Embryonic facial prominence (tissue), 1 donor: ENCODE data around the gene KIF27.
"Not testable (repeated sequence)": the region's sequence is repeated elsewhere in the genome, so short reads cannot be mapped to it uniquely, and the experiment has no call there.

Source experiments
- DNase-seq: peaks from one replicate; pipeline ENCODE4 v3.0.0-alpha.2; 2016; ENCODE audit errors: extremely low spot score

Gene KIF27

DNA sequence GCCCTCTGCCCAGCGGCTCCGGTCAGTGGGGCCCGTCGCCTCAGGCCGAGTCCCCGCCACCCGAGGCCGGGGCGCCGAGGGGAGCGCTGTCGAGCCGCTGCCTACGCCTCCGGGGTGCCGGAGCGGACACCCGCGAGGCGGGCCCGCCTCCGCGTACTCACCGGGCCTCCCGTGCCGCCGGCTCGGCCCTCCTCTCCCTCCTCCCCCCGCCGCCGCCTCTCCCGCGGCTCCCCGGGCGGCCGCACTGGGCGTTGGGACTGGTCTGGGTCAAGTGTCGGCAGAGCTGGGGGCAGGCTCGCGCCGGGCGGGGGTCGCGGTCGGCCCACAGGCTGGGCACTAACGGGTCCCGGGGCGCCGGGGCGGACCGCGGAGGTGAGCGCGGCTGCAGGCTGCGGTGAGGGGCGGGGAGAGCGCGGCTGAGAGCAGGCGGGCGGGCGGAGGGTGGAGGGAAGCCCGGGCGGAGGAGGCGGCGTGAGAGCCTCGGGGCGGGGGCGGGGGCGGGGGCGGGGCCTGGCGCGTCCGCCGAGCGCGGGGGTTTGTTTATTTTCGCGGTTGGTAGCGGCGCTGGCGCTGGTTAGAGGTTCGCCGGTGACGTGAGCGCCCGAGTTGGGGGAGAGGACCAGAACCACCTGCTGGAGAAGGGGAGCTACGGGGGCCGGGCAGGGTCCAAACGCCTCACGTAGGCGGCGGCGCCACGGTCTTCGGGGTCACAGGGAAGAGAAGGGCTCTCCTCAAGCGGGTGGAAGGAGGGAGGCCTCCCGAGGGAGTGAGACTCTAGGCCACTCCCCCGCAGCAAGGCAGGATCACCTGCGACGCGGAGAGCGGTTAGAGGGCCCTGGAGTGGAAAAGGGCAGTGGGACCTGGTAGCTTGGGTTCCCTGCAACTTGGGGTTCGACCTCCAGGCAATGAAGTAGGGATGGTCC lies 103.6 kb downstream of the KIF27 start, which contains the start of gene GKAP1:
Gene GKAP1, minus strand, starts transcription at position 414 of the 923 bp plus-strand sequence. CDS start 11,252 bp downstream, outside the sequence.
- DNase-seq: not testable (repeated sequence)

DNA sequence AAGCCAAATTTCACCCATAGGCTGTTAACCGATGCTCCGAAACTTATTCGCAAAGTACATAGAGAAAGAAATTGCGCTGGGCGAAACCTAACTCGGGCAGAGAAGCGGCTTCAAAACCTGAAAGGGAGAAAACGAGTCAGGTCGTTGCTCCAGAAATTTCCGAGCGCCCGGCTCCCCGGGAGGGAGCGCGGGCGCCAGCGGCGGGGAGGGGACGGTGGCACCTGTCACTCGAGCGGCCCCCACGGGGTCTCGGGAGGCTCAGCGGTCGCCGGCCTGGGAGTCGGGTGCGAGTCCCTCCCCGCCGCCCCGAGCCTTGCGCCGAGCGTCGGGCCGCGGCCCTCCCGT lies 104.2 kb downstream of the KIF27 start:
- not testable (repeated sequence) for DNase-seq

DNA sequence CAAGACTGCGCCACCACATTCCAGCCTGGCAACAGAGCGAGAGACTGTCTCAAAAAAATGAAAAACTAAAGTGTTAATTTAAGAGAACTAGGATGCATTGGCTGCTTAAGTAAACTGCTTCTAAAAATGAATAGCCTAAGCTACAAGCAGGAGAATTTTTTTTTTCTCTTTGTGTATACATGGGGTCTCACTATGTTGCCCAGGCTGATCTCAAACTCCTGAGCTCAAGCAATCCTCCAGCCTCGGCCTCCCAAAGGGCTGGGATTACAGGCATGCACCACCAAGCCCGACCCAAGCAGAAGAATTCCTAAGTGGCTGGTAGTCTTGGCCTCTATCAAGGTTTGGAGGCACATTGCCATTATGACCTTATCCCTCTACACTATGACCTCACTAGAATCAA lies 106.1 kb downstream of the KIF27 start:
- not testable (repeated sequence) for DNase-seq

DNA sequence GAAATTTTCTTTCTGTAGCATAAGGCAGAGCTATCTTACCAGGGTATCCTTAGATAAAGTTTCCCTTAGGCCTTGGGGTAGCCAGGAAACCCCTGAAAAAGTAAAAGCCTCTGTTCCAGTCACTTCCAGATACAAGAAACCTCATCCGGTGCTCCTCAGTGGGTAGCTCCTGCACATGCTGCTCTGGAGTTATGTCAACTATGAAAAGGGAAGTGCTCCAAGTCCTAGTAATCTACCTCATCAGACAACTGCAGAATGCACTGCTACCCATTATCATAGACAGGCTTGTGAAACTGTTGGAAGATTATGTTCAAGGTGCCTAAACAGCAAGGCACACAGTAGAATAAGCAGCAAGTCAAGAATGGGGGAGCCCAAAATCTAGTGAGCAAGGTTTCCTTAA lies 112.0 kb downstream of the KIF27 start:
- DNase-seq: not testable (repeated sequence)

DNA sequence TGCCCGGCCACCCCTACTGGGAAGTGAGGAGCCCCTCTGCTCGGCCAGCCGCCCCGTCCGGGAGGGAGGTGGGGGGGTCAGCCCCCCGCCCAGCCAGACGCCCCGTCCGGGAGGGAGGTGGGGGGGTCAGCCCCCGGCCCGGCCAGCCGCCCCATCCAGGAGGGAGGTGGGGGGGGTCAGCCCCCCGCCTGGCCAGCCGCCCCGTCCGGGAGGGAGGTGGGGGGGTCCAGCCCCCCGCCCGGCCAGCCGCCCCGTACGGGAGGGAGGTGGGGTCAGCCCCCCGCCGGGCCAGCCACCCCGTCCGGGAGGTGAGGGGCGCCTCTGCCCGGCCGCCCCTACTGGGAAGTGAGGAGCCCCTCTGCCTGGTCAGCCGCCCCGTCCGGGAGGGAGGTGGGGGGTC lies 116.8 kb downstream of the KIF27 start:
- not testable (repeated sequence) for DNase-seq

DNA sequence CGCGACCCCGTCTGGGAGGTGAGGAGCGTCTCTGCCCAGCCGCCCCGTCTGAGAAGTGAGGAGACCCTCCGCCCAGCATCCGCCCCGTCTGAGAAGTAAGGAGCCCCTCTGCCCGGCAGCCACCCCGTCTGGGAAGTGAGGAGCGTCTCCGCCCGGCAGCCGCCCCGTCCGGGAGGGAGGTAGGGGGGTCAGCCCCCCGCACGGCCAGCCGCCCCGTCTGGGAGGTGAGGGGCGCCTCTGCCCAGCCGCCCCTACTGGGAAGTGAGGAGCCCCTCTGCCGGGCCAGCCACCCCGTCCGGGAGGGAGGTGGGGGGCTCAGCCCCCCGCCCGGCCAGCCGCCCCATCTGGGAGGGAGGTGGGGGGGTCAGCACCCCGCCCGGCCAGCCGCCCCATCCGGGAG lies 117.3 kb downstream of the KIF27 start:
- DNase-seq: not testable (repeated sequence)

DNA sequence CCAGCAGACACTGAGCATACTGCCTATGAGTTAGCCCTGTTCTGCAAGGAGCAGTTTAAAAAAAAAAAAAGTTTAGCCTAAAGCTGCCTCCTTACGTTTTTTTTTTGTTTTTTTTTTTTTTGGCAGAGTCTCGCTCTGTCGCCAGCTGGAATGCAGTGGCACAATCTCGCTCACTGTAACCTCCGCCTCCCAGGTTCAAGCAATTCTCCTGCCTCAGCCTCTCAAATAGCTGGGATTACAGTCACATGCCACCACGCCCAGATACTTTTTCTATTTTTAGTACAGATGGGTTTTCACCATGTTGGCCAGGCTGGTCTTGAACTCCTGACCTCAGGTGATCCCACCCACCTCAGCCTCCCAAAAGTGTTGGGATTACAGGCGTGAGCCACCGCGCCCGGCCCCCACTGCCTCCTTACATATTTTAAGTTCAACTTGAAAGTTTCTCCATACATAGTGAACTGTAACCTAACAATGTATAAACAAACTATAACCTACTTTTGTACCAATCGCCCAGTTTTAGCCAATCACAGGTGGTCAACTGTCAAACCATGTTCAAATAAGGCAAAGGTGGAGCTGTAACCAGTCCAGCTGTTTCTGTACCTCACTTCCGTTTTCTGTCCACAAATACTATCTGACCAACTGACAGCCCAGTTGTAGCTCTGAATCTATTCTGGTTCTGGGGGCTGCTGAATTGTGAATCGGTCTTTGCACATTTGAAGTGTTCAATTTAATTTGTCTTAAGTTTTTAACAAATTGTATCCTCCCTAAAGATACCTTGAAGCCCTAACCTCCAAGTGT lies 120.8 kb downstream of the KIF27 start:
- no peak for DNase-seq

DNA sequence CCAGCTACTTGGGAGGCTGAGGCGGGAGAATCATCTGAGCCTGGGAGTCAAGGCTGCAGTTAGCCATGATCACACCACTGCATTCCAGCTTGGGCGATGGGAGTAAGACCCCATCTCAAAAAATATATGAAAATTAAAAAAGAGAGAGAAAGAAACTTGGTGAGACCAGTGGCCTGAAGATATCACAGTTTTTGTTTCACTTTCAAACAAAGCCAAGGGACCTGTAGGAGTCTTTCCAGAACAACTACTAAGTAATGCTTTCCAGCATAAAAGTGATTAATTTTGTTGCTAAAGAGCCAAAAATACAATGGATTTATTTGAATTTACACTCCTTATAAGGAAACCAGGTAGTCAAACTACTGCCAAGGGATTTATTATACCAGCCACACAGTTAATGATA lies 127.2 kb downstream of the KIF27 start:
- DNase-seq: no peak

DNA sequence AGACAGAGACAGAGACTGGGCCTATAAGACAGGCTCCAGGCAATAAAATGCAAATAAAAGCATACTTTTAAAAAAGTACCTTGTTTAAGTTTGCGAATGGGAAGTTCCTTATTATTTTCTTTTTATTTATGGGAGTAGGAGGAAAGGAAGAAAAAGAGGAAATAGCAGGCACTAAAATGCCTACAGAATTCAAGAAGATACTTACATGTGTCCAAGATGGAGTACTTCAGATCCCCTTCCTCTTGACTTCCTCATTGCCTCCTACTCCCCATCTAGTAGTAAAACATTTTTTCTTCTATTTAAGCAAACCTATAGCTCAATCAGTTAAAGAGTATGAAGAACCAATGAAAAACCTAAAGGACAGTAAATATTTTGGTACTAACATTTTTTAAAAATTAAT lies 128.5 kb downstream of the KIF27 start:
- DNase-seq: no peak
